HCEC 1CT (cell line): ENCODE data around the gene HSPBAP1.
"Not testable (repeated sequence)": the region's sequence is repeated elsewhere in the genome, so short reads cannot be mapped to it uniquely, and the experiment has no call there.

ENCODE experiments used
- DNase-seq: peaks from one replicate; pipeline ENCODE4 v3.0.0-alpha.2; 2017

The HSPBAP1 gene

DNA sequence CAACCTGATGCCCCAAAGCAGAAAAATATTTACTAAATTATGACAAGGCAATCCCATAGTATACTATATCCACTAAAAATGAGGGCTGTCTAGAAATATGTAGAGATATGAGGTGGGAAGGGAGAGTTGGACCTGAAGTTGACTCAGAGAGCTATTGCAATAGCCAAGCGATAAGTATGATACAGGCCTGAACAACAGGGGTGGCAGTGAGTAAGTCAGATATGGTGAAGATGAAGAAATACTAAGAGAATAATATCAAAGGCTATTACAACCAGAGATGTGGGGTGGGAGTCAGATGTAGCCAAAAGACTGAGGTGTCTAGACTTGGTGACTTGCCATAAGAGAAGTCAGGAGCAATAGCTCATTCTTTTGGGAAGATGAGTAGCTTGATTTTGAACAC lies 9.2 kb downstream of the HSPBAP1 start:
- peak; percentile 68 for DNase-seq

DNA sequence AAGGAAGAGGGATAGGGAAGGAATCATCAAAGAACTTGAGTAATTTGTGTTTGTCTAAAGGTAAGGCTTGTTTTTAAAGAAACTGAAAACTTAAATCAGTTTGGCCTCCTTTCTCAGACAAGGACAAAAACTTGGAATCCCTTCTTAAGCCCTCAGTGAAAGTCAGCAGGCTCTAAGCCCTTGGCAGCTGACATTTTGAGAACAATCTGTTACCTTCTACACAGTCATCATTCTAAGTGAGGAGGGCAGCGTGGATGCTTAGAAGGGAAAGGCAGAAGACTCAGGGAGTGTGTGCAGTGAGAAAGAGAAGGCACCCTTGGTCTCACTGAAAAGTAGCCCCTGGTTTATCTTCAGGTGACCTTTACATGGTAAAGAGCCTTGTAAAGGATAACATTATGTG lies 10.8 kb downstream of the HSPBAP1 start:
- DNase-seq = no peak

DNA sequence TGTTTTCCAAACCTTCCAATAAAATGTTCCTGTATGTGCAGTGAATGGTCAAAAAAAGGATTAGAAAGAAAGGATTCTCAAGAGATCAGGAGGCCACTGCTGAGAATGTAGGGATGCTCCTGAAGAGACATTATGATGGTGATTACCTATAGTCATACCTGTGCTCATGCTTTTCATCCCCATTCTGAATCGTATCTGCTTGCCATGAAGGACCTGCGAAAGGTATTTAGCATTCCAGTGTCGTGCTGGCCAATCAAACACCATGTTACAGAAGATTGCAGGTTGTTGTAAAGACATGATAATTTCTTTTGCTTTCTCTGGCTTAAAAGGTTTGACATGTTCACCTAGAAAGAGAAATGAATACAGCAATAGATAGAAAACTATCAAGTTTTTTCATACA lies 16.1 kb downstream of the HSPBAP1 start:
- DNase-seq = no peak

DNA sequence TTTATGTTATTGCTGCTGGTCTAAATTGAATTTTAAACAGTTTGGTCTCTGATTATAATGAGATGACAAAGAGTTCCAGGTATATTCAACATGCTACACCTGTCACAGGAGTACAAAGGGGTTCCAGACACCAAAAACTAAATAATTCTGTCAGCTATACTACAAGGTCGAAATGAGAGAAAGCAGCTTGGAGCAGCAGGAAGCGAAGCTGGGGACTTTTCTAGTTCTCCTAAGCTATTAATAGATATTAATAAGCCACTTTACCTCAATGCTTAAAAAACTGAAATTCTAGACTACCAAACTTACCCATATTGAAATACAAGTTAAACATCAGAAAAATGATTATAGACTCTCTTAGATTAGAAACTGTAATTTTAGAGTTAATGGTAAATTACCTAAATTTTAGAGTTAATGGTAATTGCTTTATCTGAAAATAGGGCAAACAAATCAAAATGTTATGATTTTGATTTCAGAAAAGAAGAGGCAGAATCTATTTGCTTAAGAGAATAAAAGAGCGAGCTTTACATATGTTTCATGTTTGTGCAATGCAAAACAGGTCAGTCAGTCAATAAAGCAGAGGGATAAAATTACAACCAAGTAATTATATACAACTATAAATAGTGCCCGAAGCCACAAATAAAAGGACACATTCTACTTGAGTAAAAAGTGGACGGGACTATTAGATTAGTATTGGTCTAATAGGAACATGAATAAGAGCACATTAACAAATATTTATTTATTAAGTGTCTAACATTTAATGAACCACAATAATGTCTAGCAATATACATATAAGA lies 16.8 kb downstream of the HSPBAP1 start:
- DNase-seq = no peak

DNA sequence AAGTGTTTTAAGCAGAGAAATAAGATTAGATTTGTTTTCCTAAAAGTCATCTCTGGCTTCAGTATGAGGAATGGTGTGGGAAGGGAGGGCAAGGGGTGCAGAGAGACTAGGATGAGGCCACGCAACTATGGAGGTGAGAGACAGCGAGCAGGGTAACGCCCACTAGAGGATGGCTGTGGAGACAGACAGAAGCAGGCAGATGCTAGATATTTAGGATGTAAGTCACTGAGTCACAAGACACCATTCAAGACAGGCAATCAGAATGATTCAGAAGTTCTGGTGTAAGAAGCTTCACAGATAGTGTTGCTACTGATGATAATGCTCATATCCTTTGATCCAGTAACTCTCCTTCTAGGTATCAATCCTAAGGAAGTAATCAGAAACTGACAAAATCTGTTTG lies 19.1 kb downstream of the HSPBAP1 start:
- peak; percentile 82 for DNase-seq

DNA sequence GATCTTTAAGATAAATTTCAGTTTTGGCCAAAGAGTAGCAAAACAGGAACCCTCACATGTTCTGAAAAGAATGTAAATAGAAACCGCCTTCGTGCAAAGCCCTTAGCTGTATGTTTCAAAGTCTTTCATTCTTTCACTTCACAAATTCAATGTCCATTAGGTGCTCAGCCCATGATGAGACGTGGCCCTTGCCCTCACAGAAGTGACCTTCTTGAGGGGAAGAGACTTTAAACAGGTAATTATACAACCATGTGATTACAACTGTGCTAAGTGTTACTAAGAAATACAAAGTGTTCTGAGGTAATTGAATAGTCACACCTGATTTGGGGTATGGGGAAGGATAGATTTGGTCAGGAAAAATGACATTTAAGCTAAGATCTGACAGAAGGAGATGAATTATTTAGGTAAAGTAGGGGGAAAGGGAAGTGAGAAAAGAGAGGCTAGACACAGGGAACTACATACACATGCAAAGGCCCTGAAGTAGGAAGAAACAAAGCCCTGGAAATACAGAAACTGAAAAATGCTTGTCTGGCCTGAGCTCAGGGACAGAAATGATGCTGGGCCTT lies 19.6 kb downstream of the HSPBAP1 start:
- DNase-seq = no peak

DNA sequence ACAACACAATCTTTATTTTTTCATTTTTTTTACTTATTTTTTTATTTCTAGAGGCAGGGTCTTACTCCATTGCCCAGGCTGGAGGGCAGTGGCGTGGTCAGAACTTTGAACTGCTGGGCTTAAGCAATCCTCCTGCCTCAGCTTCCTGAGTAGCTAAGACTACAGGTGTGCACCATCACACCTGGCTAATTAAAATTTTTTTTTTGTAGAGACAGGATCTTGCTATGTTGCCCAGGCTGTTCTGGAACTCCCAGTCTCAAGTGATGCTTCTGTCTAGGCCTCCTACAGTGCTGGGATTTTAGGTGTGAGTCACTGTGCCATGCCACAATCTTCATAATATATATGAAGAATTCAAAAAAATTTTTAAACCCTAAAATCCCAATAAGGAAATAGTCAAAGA lies 20.8 kb downstream of the HSPBAP1 start:
- no peak for DNase-seq

DNA sequence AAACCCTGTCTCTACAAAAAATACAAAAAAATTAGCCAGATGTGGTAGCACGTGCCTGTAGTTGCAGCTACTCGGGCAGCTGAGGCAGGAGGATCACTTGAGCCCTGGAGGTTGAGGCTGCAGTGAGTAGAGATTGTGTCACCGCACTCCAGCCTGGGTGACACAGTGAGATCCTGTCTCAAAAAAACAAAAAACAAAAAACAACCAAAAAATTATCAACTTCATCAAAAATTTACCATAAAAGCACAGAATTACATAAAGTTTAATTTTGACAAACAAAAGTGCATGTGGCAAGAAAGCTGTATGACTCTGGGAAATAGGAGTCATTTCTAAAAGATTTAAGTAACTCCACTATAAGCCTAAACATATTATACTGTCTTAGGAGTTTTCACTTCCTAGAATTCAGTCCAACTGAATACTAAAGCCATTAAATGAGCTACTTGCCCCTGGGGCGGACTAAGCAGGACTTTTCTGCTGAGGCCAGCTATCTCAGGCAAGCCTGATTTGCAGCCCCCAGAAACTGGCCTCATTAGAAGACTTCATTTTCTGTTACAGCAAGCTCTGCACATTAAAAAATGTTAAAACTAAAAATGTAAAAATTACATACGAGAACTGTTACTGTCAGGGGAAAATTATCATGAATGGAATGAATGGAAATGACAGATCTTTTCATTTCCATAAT lies 23.0 kb downstream of the HSPBAP1 start:
- no peak for DNase-seq

DNA sequence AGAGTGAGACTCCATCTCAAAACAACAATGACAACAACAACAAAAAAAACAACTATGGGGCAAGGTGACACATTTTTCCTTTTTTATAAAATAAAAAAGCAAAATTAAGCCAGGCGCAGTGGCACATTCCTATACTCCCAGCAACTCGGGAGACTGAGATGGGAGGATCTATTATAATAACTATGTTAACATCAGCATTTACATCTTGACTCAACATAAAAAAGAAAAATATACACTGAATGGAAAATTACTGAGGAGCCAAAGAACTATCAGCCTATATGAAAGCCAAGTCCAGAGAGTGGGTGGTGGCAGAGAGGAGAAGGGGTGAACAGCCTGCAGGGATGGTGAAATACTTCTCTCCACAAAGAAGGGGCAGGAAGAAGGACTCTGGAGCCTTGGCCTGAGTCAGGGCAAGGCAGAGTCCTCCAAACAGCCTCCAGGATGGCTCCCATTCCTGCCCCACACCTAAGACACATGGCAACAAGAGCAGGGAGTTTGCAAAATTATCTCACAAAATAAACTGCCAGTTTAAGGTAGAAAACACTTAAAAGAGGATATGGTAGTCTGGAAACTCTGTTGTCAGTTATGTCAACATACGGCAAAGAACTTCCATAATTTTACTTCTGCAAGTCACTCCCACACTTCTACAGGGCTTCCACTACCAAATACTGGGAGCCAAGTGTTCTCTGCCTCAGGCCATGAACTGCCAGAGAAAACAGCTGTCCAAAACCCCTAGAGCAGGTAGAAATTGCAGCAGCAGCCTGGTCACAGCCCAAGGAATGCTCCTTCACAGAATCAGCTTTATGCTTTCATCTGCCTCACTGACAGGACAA lies 25.9 kb downstream of the HSPBAP1 start:
- no peak for DNase-seq

DNA sequence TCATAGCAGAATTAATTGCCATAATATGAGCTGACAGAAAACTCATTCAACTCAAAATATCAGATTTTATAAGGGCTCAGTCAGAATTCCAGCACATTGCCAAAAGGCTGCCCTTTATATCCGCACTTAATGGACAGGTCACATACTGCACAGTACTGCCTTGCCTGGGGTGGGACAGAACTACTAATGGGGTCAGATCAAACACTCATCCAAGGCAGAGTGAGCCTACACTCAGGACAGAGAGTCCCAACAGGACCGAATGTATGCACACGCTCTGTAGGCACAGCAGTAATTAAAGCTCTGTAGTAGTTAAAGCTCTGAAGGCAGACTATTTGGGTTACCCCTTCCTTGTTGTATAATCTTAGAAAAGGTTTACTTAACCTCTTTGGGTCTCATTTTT lies 27.2 kb downstream of the HSPBAP1 start:
- no peak for DNase-seq

DNA sequence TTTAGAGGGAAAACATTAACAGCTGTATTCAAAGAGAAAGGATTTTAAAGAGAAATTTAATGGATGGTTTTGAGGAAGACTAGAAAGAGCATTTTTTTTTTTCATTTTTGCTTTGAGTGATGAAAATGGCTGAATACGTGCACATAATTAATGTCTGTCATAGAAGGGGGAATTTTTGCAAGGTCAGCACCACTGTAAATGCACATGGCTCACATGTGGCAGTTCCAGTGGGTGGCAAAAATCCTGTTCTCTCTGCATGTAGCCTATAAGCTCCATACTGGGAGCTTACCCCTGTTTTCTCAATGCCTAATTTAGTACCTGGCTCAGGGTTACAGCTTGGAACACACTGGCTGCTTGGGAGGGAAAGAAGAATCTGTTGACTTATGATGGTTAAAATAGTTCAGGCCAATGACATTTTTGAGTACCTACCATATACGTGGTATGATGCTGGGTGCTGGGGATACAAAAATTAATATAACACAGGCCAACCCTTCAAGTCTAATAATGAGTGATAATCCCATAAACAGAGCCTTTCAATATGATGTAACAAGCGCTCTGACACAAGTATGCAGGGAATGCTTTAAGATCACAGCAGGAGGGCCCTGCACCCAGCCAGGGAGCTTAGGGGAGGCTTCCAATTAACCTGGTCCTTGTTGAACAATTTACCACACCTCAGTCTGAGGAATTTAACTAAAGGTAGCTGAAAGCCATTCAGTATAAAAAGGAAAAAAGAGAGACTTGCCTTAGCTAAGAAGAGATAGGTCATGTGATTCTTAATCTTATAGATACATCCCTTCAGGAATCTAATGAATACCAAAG lies 33.0 kb downstream of the HSPBAP1 start:
- no peak for DNase-seq

DNA sequence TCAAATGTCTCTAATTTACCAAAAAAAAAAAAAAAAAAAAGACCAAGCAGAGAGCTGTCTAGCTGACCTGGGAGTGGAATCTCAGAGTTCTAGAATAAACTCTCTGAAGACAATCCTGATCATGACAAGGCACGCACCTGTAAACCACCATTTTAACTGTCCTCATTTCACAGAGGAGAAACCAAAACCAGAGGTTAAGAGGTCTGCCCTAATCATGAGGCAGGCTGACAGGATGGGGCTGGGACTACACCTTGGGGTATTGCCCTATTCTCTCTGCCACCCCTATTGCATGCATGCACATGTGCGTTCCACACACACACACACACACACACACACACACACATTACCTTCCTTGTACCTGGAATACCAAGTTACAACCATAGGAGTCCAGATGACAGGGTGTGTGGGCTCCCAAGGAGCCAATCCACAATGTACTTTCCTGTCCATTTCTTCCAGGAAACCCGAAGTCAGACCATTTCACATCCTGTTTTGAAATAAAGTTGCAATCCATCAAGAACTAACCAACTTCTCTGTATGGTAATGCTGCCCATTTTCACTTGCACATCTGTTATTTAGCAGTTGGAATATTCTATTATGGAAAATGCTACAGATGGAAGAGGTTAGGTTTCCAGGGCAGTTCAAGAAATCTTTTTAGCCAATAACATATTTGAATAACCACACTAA lies 34.6 kb downstream of the HSPBAP1 start:
- peak; percentile 58 for DNase-seq

DNA sequence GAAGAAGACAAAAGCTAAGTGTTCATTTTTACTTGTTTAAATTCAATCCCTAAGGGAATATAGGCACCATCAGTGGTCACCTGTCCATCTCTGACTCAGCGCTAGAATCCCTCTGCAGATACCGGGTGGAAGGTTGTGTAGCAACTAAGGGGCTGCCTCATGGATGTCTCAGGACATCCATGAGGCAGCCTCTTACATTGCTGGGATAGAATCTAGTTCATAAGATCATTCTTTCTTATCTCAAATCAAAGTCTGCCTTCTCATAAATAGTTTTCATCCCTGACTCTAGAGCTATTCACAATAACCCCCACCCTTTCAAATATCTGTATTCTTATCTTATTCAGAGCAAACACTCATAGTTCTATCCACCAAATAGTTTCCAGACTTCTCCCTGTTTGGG lies 38.1 kb downstream of the HSPBAP1 start:
- DNase-seq = no peak

DNA sequence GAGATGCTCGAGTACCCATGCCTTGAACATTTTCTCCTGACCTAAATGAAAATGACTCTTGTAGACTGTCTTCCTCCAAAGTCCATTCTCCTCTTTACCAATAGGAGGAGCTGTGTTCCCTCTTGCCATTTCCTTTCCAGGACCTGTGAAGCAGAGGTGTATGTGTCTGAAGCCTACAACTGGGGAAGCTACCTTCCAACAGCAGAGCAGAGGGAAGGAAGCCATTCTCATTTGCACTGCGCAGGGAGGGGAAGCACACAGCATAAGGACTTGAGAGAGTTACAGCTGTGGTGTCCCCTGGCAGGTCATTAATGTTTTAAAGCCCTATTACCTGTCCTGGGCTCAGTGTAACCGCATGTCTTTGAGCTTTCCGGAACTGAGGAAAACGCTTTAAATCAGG lies 38.7 kb downstream of the HSPBAP1 start:
- peak; percentile 50 for DNase-seq

DNA sequence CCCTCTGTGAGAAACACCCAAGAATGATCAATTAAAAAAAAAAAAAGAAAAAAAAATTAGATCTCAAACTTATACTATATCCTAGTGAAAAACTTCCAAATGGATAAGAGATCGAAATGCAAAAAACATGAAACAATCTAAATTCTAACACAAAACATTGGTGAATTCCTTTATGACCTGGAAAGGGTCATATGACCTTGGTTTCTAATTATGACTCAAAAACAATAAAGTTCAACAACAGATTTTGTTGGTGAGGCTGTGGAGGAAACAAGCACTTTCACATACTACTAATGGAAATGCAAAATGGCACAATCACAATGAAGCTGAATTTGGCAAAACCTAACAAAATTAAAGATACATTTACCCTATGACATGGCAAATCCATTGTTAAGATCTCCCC lies 45.3 kb downstream of the HSPBAP1 start:
- DNase-seq = no peak

DNA sequence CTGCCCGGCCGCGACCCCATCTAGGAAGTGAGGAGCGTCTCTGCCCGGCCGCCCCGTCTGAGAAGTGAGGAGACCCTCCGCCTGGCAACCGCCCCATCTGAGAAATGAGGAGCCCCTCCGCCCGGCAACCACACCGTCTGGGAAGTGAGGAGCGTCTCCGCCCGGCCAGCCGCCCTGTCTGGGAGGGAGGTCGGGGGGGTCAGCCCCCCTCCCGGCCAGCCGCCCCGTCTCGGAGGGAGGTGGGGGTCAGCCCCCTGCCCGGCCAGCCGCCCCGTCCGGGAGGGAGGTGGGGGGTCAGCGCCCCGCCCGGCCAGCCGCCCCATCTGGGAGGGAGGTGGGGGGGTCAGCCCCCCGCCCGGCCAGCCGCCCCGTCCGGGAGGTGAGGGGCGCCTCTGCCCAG lies 46.3 kb downstream of the HSPBAP1 start:
- not testable (repeated sequence) for DNase-seq

DNA sequence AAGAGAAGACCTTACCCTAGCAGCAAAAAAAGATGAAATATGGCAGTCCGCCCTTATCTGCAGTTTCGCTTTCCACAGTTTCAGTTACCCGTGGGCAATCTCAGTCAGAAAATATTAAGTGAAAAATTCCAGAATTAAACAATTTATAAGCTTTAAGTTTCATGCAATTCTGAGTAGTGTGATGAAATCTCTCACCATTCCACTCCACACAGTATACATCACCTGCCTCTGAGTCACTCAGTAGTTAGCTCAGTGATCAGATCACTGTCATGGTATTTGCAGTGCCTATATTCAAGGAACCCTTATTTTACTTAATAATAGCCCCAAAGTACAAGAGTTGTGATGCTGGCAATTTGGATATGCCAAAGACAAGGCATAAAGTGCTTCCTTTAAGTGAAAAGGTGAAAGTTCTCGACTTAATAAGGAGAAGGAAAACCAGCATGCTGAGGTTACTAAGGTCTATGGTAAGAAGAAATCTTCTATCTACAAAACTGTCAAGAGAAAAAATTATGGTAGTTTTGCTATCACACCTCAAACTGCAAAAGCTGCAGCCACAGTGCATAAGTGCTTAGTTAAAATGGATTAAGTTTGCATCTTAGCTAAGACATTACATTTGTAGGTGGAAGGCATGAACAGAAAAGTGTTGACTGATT lies 48.1 kb downstream of the HSPBAP1 start:
- DNase-seq = peak; percentile 78

DNA sequence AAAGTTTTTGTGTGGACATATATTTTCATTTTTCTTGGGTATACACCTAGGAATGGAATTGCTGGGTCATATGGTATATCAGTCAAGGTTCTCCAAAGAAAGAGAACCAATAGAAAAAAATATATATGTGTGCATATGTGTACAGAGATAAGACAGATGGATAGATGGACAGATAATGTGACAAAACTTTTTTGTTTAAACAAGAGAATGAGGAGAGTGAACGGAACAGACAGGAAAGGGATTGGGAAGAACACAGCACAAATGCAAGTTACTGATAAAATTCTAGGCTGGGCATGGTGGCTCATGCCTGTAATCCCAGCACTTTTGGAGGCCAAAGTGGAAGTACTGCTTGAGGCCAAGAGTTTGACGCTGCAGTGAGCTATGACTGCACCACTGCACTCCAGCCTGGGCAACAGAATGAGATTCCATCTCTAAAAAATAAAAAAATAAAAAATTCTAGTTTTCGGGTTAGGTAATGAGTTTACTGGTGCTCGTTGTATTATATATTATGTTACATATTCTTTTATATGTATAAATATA lies 50.0 kb downstream of the HSPBAP1 start:
- DNase-seq = no peak

DNA sequence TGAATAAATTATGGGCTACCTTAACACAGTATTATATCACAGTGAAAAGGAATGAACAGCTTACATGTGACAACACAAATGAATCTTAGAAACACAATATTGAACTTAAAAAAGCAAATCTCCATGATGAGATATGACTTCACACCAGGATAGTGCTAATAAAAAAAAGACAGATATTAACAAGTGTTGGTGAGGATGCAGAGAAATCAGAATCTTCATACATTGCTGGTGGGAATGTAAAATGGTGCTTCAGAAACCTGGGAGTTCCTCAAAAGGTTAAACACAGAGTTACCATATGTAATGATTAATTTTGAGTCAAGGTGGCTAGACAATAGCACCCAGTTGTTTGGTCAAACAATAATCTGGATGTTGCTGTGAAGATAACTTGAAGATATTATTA lies 51.4 kb downstream of the HSPBAP1 start:
- DNase-seq = no peak

DNA sequence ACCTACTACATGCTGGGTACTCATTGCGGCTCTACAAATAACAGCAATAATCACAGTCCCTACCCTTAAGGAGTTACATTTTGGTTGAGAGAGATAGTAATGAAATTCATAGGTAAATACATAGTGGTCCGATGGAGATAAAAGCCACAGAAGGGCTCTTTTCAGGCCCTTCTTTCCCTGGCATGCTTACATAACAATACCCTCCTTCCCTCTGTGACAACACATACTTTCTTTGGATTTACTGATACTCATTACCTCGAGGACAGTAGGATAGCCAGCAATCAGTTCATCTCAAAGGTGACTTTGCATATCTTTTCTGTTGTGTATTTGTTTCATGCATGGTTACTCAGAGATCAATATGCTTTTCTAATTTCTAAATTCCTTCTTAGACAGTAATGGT lies 54.5 kb downstream of the HSPBAP1 start:
- DNase-seq = no peak
